Gastrocnemius medialis (tissue), 4 donors: ENCODE results near the gene LDLRAD4.

Experiments used
- CTCF ChIP-seq, 5 experiments: fragments of 450-650 bp in 3 of 5; fragments of 200-600 bp in 2 of 5; sonication (generic) in 2 of 5; IDR thresholded peaks in 4 of 5; conservative IDR thresholded peaks in 1 of 5; 1 replicate in 4 of 5; 2 replicates in 1 of 5; pipeline ENCODE4 v1.5.1; 2016 to 2019; ENCODE audit warnings: antibody characterized with exemption in 5 of 5, mild to moderate bottlenecking in 3 of 5, moderate library complexity in 3 of 5
- POLR2A ChIP-seq, 2 donors: fragments of 450-650 bp; IDR thresholded peaks; one replicate each; pipeline ENCODE4 v1.6.1; 2017; ENCODE audit warnings: antibody characterized with exemption in 2 of 2, mild to moderate bottlenecking in 2 of 2, moderate library complexity in 2 of 2

- no peak for TF ChIP-seq POLR2A (IDR thresholded peaks at IDR 0.05)
- no peak for TF ChIP-seq CTCF (IDR thresholded peaks at IDR 0.05 in 4 of 5, conservative IDR thresholded peaks at IDR 0.05 in 1 of 5)
Observed at GRCh38 chr18:13380691-13381070, 162.1 kb downstream of the LDLRAD4 start.
